GM21786 (cell line): ENCODE results near the gene NPL.

Source experiments
- ATAC-seq: cut with Tn5 transposase; IDR thresholded peaks from one replicate; pipeline ENCODE4 v1.9.1; 2021; ENCODE audit not compliant: unreplicated experiment

Gene NPL

DNA sequence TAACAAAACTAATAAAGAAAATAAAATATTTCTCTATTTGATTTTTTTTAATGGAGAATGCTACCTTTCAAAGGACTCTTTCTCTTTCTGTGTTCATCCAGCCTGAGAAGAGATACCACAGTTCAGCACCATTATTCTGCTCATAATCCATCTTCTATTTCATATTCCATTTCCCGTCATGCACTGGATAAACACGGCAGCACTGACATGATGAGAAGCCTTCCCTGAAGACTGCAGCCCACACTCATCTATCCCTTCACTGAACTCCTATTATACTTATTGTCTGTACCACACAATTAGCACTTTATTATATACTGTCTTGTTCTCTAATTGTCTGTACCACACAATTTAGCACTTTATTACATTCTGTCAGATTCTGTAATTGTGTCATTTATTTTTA lies 10.7 kb upstream of the NPL start:
- ATAC-seq: no peak

DNA sequence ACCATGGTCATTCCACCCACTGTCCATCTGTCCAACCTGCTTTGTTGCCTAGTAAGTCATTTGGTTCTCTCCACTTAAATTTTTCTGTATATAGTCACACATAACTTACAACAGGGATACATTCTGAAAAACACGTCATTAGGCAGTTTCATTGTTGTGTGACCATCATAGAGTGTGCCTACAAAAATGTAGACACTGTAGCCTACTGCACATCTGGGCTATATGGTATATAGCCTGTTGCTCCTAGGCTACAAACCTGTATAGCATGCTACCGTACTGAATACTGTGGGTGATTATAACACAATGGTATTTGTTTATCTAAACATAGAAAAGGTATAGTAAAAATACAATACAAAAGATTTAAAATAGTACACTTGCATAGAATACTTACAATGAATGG lies 10.0 kb upstream of the NPL start:
- no peak for ATAC-seq

DNA sequence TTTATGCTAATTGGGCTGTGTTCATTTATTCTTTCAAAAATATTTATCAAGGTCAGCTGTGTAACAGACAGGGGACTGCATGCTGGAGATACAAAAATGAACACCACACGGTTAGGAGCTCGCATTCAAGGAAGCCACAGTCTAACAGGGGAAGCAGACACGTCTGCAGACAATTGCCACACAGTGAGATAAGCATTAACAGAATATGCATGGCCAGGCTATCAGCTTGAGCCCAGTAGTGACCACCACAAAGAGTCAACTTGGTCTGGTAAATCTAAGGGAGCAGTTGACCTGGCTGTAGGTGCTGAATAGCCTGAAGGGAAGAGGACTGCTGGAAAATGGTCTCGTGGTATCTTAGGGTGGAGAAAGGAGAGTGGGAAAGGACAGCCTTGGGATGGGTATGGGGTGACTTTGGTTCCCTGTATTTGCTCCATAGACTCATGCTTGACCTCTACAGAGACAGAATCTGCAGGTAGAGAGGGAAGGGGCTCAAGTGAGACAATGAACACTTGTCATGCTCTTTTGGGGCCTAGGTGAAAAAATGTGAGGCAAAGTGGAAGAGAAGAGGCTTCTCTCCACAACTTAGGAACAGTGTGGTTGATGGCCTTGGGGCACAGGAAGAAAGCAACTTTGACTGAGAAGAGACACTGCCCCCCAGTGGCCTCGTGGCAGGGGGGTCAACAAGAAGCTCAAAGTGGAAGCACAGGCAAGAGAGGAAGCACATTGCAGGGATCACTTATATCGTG lies 7.6 kb upstream of the NPL start:
- ATAC-seq: peak; percentile 64

DNA sequence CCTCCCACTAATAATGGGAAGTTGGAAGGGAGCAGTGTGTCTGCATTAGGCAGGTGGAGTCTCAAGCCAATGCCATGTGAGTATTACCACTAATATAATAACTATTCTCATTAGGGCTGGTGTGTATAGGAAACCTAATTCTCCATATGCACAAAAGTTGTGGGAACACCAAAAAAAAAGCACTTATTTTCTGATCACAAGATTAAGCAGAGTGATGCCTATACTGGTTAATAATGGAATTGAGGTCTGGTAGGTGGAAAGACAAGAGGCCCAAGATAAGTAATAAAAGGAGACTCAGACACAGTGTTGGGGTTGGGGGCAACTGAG lies 7.0 kb upstream of the NPL start:
- ATAC-seq: no peak

DNA sequence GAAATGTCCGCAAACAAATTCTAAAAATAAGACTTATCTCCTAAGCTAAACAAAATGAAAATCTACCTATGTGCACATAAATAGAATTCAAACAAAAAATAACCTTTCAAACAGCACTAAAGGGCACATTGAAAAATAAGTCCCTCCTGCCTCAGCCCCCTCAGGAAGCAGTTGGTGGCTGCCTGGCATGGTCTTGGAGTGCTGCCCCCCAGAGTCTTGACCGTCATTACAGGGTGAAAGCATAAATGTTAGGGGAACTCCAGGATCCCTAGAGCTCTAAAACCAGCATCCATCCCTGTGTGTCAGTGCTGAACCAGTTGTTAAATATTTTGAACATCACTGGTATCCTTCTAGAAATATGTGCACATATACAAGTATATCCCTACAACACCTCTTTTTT lies 6.5 kb upstream of the NPL start:
- no peak for ATAC-seq

DNA sequence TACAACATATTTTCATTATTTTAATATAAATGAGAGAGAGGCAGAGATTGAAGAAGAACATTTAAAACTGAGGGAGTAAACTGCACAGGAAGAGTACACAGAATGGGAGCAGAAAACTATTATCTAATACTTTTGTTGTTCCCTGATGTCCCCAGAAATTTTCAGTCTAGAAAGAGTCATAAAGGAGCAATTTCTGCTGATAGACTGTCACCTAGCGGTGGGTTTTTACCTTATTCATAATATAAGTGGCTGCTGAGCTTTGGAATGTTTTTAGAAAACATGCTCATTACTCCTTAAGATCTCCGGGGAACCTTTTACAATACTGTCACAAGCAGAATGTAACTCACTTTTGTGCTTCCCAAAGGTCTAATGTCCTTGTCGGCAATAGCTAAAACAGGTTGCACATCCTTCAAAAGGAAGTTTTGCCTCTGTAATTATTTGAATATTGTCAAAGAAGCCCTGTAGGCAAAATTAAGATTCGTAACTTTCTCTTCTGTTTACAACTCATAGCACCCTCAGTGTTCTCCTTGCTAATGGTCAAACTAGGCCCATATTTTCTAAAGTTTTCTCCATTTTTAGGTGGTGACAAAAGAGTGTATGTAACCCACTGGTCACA lies 4.9 kb upstream of the NPL start:
- no peak for ATAC-seq

DNA sequence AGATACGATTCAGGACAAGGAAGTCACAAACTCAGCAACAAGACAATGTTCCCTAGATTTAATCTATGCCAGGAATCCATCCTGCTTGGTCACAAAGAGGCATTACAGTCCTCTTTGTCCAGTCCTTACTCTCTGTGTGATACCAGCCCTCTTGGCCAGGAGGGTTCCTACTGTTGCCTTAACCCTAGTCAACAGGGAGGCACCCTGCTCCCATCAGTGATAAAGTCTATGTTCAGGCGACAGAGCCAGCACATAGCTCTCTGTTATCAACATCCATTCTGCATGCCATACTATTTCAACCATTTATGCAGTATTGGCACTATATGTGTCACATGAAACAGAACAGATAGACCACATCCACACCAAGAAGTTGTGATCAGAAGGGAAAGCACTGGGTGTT lies 4.4 kb upstream of the NPL start:
- ATAC-seq: no peak

DNA sequence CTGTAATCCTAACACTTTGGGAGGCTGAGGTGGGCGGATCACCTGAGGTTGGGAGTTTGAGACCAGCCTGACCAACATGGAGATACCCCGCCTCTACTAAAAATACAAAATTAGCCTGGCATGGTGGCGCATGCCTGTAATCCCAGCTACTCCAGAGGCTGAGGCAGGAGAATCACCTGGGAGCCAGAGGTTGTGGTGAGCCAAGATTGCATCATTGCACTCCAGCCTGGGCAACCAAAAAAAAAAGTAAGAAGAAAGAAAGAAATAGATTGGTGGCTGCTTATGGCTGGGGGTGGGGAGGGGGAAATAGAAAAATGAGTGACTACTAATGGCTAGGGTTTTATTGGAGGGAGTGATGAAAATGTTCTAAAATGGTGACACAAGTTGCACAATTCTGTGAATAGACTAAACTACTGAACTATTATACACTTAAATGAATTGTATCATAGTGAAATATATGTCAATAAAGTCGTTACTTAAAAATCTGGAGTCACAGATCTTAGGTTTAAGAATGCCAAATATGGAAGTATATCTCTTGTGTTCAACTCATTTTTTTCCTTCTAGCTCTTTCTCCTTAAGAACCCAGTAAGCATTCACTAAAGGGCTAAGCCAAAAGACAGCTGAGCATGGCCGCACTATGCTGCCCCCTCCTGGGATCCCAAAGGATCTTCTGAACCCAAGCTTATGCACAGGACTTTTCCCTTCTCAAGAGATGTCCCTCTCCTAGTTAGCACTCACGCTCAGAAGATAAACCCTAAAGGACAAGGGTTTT lies 3.2 kb upstream of the NPL start:
- ATAC-seq: no peak

DNA sequence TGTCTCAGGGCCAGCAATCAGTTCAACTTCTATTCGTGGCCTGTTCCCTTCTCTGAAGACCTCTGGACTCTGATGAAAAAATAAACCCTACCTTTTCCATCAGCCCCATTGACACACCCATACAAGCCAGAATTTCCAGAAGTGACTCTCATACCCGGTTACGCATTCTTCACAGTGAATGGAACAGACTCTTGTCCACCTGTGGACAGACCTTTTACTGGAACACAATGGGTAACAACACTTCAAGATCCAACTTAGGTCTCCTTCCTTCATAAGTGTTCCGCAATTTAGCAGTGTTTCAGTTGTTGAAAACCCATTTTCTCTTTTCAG lies 2.6 kb upstream of the NPL start:
- ATAC-seq: no peak

DNA sequence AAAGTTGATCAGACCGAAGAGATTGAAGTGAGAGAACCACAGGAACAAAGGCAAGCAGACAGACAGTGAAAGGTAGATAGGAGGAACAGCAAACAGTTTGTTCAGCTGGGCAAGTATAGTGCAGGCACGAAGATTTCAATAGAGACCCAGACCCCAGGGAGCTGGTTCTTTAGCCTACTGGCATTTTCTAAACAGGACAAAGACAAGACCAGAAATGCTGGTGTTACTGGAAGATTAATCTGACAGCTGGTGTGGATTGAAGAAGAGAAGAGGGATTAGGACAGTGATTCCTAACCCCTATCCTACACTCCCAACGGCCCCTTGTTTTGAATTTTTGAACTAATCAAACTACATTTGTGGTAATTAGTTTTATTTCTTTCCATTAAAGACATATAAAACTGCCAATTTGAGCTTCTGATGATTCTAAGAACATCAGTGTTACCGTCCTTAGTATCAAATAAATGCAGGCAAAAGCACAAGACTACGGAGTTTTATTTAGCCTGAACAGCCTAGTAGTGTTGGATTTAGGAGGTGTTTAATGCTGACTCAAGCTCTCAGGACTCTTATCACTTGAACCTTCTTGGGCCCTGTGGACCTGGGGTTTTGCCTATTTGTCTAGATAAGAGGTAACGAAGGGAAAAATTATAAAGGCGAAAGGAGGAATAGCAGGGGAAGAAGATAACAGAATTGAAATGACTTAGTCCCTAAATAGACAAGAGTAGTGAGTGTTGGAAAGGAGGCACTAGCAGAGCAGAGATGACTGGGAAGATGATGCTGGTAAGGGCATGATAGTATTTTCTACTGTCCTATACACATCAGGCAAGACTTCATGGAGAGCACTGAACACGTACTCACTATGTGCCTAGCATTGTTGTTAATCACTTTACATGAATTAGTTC lies 2.0 kb downstream of the NPL start:
- ATAC-seq: no peak

DNA sequence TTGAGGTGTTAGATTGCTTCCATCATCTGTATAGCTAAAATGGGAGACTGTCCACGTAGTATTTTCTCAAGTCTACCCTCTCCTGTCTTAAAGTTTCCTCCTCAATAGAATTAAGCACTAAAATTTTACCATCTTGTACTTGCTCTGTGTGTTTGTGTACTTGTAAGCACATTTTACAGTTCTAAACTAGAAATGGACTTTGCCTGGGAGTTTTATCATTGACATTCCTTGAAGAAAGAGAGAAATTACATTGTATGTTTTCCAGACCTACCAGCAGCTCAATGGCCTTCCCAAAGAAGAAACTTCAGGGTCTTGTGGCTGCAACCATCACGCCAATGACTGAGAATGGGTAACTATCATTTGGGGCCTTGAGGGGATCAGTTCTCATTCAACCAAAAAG lies 4.5 kb downstream of the NPL start:
- no peak for ATAC-seq

DNA sequence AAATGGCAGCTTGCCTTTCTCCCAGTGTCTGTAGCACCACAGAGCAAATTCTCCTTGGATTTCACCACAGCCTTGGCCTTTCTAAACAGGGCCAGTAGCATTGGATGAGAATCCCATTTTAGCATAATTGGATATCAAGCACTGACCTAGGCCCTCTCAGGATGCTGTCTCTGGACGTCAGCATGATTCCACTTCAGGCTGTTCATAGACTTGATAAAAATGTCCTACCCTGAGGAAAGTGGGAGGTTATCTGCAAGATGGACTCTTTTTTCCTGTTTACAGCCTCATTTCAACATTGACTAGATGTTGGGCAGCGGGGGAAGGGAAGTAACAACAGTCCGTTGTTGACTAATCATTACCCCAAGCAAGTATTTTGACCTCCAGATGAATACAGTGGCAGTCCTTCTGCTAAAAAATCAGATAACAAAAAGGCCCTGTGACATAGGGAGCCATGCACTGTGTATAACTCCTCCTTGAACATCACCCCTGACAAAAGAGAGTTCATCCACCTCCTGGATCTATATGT lies 5.2 kb downstream of the NPL start:
- ATAC-seq: no peak

DNA sequence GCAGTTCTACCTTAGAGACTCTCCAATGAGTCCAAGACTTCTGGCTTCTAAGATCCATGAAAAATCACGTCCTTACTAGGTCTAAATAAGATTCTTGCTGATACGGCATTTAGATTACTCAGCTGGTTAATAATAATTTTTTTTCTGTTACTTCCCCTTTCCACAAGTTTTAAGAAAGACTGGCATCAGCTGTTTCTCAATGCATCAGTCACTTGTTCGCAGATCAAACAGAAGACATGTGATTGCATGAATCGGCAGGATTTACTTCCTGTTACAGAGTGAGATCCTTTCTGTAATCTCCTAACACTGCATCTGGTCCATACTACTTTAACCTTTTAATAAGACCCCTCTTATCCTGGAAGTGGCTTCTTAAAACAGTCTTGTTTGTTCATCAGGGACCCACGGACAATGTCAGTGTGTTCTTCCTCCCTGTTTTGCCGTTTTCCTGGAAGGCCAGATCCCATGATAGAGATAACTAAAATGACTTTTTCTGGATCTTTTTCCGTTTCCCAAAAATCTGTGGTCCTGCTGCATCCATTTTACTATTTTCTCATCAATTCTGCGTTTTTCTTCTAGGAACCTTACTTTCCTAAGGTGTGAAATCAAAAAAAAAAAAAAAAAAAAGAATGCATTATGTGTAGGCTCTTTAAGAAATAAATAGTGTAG lies 6.1 kb downstream of the NPL start:
- ATAC-seq: no peak

DNA sequence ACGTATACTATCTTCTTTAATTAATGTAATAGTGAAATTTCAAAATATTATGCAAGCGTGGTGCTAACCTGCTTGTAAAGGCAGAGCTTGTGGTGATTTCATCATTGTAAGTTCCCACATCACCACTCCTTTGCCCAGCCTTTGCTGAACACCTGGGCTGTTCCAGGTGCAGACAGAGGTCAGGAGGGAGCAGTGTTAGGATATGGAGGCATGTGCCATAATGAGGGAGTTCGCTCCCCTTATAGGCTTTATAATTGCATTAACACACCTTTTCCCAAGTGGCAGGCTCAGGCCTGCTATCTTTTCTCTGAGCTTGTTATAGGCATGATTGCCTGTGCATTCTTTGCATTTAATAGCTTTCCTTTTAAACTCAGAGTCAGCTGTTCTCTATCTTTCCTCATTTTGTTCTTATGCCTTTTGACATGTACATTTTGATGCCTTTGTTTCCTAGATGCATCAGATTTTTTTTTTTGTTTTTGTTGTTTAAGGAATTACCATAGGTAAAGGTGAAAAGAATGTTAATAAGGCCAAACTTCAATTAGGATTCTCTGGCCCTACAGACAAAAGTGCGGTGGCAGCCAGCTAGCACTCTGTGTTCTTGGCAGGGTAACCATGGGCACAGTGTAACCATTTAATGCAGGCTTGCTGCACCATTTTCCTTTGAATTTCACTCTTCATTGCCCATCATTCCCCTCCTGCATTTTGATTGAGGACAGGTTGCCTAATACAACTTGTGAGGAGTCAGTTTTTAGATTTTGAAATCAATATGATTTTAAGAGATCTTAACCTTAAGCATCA lies 12.6 kb downstream of the NPL start:
- ATAC-seq: no peak

DNA sequence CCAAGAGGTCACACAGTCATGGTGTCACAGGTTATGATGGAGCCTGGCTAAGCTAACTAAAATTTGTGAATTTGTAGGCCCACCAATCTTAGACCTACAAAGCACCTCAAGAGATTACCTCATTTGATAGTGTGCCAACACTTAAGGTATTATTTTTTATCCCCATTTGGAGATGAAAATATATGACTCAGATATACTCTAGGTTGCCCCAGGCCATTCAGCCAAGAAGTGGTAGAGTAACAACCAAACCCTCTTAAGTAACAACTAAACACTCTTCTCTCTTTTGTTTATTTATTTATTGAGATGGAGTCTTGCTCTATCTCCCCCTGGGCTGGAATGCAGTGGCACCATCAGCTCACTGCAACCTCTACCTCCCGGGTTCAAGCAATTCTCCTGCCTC lies 14.3 kb downstream of the NPL start:
- ATAC-seq: no peak

DNA sequence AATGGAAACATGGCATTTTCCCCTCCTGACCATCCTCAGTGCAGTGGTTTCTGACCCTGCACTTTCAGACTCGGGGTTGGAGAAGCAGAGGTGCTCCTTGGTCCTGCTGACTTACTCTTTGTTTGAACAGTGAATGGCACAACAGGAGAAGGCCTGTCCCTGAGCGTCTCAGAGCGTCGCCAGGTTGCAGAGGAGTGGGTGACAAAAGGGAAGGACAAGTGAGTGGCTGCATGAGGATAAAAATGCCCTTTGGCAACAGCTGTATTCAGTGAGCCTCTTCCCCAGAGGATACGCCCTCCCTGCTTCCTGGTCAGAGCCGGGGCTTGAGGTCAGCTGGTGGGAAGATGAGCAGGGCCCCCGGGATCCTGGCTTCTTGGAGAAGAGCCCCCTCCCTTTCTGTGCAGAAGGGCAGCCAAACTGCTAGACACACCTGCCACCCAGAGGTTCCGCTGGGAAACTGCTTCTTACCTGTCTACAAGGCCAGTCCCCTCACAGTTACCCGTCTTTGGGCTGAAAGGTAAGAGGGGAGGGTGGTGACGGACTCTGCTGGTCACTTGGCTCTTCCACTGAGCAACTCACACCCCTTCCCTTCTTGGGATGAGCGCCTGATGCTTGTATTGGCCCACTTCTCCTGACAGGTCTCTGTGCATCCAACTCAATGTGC lies 16.6 kb downstream of the NPL start:
- ATAC-seq: no peak

DNA sequence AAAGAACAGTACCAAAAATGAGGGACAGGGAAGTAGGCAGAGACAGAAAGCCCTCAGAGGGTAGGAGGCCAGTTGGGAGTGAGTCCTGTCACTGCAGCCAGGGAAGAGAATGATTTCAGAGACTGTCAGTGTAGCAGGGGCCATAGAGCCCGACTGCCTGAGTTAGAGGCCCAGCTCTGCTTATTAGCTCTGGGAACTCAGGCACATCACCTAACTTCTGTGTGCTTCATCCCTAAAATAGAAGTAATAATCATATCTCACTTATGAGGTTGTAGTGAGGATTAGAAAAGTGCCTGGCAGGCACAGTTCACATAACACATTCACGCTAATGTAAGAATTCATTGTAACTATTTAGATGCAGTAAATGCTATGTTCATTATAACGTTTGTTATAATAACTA lies 18.3 kb downstream of the NPL start:
- ATAC-seq: no peak

DNA sequence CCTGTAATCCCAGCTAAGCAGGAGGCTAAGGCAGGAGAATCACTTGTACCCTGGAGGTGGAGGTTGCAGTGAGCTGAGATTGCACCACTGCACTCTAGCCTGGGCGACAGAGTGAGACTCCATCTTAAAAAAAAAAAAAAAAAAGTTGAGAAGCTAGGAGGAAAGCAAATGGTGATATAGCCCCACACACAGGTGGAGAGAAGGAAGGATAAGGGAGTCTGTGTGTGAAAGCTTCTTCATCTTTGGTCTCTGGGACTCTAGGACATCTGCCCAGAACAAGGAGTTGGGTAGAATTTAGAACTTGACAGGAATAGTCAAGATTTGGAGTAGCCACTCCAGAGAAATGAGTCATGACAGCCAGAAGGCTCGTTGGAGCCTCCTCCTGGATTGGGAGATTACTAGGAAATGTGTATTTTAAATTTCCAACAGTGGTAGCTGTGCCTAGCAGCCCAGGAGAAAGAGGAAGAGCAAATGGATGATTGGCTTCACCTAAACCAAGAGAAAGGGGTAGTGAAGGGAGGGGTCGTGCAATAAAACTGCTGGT lies 19.9 kb downstream of the NPL start:
- no peak for ATAC-seq
